Renal cortex interstitium (tissue), 11 donors: ENCODE data around the gene ITGA6. TPM values are rescaled to one million over a fixed set of nuclear protein-coding genes. Genes with fewer than 3 reads are reported as not detected.

Source experiments
- DNase-seq, 11 donors: peaks; one replicate each; pipeline ENCODE4 v3.0.0-alpha.2; 2013; ENCODE audit warnings: low read depth in 9 of 11, low spot score in 4 of 11; ENCODE audit errors: extremely low read depth in 1 of 11
- polyA plus RNA-seq, 3 donors: library from polyadenylated mRNA; unstranded; fragments of 120-200 nt; gene quantifications; one replicate each; pipeline ENCODE4 v1.2.1, GENCODE V29; 2013; ENCODE audit not compliant: insufficient read length in 3 of 3

The ITGA6 gene
- polyA plus RNA-seq, 3 donors = 102 to 124 (median 116) TPM

- no peak for DNase-seq
Measured at GRCh38 chr2:172408143-172408766, 19.1 kb upstream of the ITGA6 start.

- no peak for DNase-seq
Measured at GRCh38 chr2:172409042-172409441, 18.3 kb upstream of the ITGA6 start.

DNA sequence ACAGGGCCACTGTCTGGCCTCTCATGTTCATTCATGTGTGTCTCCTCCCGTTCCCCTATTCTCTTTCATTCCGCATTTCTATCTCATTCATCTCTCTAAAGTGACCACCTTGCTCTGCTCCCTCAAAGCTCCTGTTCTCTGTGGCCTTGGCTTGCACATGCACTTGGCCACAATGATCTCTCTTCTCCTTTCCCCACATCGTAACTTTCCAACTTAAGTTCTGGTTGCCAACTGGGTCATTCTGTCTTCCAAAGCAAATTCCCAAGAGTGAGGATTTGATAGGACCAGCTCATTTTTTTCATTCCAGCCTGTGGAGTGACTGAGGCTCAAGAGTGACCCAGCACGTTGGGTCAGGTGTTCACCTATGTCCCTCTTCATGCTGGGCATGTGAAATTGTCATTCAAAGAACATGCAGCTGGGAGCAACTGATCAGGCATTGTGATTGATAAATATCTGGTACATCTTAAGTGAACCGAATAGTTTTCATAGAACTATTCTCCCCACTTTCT lies 14.3 kb upstream of the ITGA6 start:
- no peak for DNase-seq

GRCh38 chr2:172415157-172415864 lies 12.1 kb upstream of the ITGA6 start:
- no peak for DNase-seq

GRCh38 chr2:172415865-172416183 lies 11.6 kb upstream of the ITGA6 start:
- peak in 1 of 11 donors; percentile 56 for DNase-seq

DNA sequence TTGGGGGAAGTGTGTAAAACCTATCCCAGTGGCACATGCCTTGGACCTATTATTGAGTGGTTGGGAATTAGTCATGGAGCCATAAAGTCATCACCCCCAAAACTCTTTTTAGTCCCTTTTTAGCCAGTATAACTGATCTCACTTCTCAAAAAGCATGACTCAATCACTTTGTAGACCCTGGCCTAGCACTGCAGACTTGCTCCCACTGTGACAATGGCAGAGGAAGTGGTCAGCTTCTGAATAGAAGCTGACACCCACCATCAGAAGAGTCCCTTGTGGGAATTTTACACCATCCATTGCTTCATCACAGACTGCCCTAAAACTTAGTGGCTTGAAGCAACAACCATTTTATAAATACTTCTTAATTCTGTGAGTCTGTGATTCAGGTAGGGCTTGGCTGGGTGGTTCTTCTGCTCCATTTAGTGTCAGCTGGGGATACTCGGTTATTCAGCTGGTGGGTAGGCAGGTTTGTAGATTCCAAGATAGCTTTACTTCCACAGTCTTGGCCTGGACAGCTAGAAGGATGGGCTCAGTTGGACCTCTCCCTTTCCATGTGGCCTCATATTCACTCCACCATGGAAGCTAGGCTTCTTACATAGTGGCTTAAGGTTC lies 10.8 kb upstream of the ITGA6 start:
- DNase-seq = no peak

DNA sequence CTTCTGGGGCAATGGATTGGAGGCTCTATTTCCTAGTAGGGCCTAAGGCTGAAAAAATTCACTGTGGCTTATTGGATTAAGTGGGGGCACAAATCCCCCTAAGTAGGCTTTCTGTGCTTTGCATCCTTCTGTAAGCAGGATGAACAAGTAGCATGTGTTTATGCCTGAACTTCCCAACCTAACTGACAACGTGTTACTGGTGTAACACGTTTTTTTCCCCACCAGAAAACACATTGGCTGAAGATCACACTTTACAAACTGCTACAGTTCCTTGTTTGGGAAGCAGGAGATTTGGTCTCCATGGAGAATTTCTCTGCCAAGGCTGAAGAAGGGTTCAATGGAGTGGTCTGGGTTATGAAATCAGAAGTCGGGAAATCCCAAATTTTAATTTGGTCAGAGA lies 7.2 kb upstream of the ITGA6 start:
- no peak for DNase-seq

DNA sequence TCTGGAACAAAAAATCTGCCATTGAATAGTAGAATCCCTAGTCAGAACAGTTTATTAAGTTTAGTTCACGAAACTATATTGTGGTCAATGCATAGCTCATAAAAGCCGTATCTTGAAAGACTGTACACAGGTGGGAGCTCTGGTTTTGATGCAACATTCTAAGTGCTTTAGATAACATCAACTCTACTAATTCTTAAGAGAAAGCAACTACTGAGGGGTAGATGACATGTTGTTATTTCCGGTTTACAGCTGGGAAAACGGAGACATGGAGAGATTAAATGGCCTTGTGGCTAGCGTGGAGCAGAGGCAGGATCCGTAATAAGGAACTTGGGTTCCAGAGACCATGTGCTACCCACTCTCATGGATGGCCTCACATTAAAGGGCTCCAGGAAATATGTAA lies 4.2 kb upstream of the ITGA6 start:
- DNase-seq = no peak

- DNase-seq = no peak
Measured at GRCh38 chr2:172425336-172425735, 2.0 kb upstream of the ITGA6 start.

DNA sequence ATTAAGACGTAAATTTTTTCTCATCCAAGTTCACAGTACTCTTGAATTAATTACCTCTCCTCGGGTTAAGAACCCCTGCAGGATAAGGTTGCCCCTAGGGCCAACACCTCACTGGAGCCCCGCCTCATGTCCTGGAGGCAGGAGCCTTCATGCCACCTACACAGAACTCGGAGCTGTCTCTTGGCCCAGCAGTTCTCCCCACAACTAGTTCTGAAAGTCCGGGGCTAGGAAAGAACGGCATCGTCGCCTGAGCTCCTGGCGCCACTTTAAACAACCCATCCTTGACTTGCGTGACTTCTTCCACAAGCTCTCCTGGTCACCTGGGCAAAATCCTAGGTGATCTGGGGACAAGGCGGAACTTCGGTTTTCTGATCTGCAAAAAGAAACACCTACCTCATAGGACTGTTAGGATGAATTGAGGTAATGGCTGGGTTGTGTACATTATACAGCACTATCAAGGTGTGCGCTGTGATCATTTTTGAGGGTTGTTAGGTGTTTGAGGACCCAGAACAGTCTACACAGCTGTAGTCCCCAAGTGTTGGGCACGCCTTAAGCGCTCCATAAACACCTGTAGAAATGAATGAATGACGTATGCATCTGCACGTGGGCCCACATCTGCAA lies 641 bp upstream of the ITGA6 start:
- no peak for DNase-seq

DNA sequence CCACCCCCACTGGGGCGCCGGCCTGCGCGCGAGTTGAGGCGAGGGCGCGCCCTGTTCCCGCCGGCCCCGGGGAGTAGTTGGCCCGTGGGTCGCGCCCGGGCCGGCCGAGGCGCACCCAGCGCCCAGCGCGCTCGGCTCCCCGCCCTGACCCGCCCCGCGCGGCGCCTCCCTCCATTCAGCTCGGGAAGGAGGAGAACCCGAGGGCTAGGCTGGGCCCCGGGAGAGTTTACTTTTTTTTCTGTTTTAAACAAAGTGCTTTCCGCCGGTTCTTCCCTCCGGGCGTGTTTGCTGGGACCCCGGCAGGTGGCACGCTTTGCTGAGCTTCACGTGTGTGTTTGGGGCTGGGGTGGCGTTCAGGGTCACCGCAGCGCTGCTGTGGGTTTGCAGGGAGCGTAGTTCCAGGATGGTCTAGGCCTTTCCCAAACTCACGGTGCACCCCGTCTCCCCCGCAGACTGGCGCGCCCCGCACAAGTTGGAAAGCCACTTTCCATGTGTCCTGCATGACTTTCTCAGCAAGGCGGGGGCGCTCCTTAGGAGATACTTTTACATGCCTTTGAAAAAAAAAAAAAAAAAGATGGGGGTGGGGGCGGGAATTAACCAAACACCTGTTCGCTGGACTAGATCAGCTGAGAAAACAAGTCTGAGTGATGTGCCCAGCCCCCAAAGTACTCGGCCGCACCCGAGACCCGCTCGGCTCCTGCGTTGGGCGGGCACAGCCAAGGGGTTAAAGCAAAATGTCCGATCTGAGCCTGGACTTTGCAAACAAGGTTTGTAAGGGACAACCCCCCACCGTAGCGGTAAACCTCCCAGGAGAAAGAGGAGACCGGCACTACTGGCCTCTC lies 825 bp downstream of the ITGA6 start:
- DNase-seq = peak in 4 of 11 donors; percentile 29 to 56 (median 45)

DNA sequence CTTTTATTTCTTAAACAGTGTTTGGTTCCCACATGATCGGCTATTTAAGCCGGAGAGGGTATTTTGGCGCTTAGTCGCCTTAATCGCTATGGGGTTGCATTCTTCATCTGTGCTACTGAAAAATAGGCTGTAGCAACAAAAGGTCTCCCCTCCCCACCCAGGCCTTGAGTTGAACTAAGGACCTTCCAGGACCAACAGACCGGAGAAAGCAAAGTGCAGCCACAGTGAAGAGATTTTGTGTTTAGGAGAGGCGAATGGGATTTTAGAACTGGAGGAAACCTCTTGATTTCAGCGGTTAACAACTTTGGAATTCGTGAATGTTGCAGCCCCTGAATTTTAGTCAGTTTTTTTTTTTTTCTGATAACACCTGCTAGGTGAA lies 1.4 kb downstream of the ITGA6 start:
- DNase-seq = peak in 1 of 11 donors; percentile 38

GRCh38 chr2:172429301-172429968 lies 2.0 kb downstream of the ITGA6 start:
- DNase-seq = peak in 1 of 11 donors; percentile 41

- no peak for DNase-seq
Measured at GRCh38 chr2:172430027-172430426, 2.6 kb downstream of the ITGA6 start.

DNA sequence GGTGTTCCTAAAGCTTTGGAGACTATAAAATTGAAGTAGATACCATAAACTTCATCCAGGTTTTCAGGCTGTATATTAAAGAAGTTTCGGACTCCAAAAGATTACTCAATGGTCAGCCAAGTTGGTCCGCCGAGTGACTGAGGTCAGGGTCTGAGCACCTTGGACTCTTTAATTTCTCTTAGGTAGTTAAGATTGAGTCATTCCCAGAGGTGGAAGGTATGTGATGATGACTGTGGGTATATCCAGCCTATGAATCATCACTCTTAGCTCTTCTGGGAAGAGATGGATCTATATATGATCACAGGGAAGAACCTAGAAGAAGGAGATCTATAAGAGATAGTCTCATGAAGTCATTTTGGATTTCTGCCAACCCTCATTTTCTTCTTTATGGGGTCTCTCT lies 3.3 kb downstream of the ITGA6 start:
- no peak for DNase-seq

DNA sequence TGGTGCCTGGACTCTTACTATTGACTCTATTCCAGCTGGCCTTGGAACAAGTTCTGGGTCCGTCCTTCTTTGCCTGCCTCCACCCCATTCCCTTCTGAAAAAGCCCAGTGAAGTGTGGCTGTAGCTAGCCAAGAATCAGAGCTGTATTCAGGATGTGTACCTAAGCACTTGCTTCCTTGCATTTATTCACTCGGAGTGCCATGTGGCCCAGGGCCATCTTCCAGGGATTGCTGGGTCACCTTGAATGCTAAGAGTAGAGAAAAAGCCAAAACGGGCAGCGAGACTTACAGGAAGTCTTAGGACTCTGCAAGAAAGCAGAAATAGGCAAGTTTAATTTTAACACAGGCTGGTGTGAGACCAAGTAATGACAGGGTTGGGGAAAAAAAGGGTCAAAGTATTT lies 4.1 kb downstream of the ITGA6 start:
- no peak for DNase-seq

- DNase-seq = no peak
Measured at GRCh38 chr2:172431993-172432392, 4.6 kb downstream of the ITGA6 start.

- DNase-seq = no peak
Measured at GRCh38 chr2:172433144-172433543, 5.8 kb downstream of the ITGA6 start.
